ENCODE results near the gene CNPY1. TPM values are rescaled to one million over a fixed set of nuclear protein-coding genes. Genes with fewer than 3 reads are reported as not detected.
A peak's percentile ranks its signal among the peaks of the same experiment; 100 is the strongest.

Gene CNPY1
- total RNA-seq, 1 experiment from 2014 or later = not detected

DNA sequence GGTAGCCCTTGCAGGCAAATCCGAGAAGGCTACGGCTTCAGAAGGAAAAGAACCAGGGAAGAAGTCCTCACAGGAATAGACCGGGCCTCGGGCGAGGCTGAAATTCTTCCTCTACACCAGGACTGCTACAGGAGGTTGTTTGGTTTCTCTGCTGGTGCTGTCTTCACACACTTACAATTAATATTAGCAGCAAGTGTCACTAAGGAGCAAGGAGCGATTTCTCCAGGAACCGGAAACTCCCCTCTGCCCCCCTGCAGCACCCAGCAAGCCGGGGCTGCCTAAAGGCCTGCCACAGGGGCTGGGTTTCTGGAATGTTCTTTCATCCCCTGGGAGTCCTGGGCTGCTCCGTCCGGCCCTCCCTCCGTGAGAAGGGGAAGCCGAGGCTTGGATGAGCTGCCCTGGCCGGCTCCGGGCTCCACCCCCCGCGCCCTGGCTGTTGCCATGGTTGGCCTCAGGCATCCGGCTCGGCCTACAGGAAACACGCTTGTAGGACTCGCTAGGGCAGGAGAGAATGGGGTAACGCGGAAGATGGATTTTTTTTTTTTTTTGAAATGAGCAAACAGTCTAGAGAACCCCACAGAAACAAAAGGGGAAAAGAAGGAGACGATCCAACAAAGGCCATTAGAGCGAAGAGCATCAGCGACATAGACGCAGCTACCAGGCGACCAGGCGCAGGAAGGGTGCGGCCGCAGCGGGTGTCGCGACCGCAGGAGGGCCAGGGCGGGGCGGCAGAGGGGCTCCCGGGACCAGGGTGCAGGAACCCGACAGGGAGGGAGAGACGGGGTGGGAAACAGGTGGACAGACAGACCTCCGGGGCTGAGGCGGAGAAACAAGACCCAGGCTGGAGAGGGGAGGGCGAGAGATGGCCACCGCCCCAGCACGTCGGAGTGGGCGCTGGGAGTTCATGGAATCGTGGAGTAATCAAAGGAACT lies 55.4 kb downstream of the CNPY1 start:
- peak overlapping the region; percentile 36; the same call in 1 of the 2 replicates for H3K14ac ChIP-seq (ENCODE audit: insufficient read depth, low read length)
- H3K56ac ChIP-seq (ENCODE audit: insufficient read length, low read depth, low read length) = no peak overlapping the region
- Mint-ChIP-seq H3K4me3 (peak overlapping the region; percentile 47 to 57; a peak in 4 of 5 replicates), H3K27ac (peak overlapping the region in 1 of 3 experiments; percentile 52; a peak in 1 of 7 replicates), H3K27me3 (ENCODE audit: low read depth) (peaks cover 98% of the 10 kb centered on the region), H3K36me3 (ENCODE audit: insufficient read depth in 1 of 3, low read depth in 3 of 3) (no peaks in the 10 kb centered on the region; a peak in 1 of 7 replicates), H3K4me1 (peaks cover 23 to 25% of the 10 kb centered on the region in 2 experiments), H3K9me3 (peaks cover 0 to 2% of the 10 kb centered on the region in 2 experiments; a peak in 3 of 5 replicates)
- no peak overlapping the region for H3K23ac ChIP-seq (ENCODE audit: insufficient read length, low read depth, low read length)
- H3K27me3 ChIP-seq (ENCODE audit: insufficient read depth, low read length) = peaks cover 4% of the 10 kb centered on the region; the same call in 1 of the 2 replicates
- no CpG with 5 or more reads among the region's 47 CpGs for WGBS (ENCODE audit: extremely low coverage, insufficient read length, low lambda C conversion rate)
- no peaks in the 10 kb centered on the region for H3K9me3 ChIP-seq (ENCODE audit: control insufficient read depth, low read depth, low read length)
- H4K5ac ChIP-seq (ENCODE audit: insufficient read length, low read depth, low read length) = no peak overlapping the region
- H2BK12ac ChIP-seq (ENCODE audit: insufficient read length, low read depth, low read length) = no peak overlapping the region
- H3K9ac ChIP-seq (ENCODE audit: extremely low read depth, insufficient read length, low read length) = no peak overlapping the region
- no peak overlapping the region for H2BK20ac ChIP-seq (ENCODE audit: low read depth, low read length, poor library complexity, severe bottlenecking)
- no peak overlapping the region for H3K27ac ChIP-seq (ENCODE audit: insufficient read length, low read depth, low read length)
- H4K91ac ChIP-seq (ENCODE audit: insufficient read length, low read depth, low read length) = no peak overlapping the region
- no peak overlapping the region for H2BK15ac ChIP-seq (ENCODE audit: low read depth, low read length)
- no peak overlapping the region for H3T11ph ChIP-seq (ENCODE audit: low read length)
- no peak overlapping the region for H2AFZ ChIP-seq (ENCODE audit: low read length)
- H3K18ac ChIP-seq (ENCODE audit: insufficient read length, low read depth, low read length) = no peak overlapping the region
- TF ChIP-seq, protein P1, sequence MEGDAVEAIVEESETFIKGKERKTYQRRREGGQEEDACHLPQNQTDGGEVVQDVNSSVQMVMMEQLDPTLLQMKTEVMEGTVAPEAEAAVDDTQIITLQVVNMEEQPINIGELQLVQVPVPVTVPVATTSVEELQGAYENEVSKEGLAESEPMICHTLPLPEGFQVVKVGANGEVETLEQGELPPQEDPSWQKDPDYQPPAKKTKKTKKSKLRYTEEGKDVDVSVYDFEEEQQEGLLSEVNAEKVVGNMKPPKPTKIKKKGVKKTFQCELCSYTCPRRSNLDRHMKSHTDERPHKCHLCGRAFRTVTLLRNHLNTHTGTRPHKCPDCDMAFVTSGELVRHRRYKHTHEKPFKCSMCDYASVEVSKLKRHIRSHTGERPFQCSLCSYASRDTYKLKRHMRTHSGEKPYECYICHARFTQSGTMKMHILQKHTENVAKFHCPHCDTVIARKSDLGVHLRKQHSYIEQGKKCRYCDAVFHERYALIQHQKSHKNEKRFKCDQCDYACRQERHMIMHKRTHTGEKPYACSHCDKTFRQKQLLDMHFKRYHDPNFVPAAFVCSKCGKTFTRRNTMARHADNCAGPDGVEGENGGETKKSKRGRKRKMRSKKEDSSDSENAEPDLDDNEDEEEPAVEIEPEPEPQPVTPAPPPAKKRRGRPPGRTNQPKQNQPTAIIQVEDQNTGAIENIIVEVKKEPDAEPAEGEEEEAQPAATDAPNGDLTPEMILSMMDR (conservative IDR thresholded peaks at IDR 0.05) = no peak
- peak overlapping the region; percentile 60 for H3K4me2 ChIP-seq (ENCODE audit: insufficient read depth, insufficient read length, low read length)
- no peak overlapping the region for H2BK5ac ChIP-seq (ENCODE audit: insufficient read length, low read length)
- H4K8ac ChIP-seq (replicated peaks; ENCODE audit: insufficient read length, low read depth, low read length) = no peak overlapping the region
- no peaks in the 10 kb centered on the region for H3K79me1 ChIP-seq (ENCODE audit: insufficient read depth, low read depth, low read length, poor library complexity, severe bottlenecking)
- peak; percentile 75 for DNase-seq
- H3K4me1 ChIP-seq (ENCODE audit: insufficient read depth, low read length) = no peaks in the 10 kb centered on the region; the same call in 1 of the 2 replicates
- H2BK120ac ChIP-seq (ENCODE audit: low read depth, low read length, poor library complexity, severe bottlenecking) = no peak overlapping the region
- no peaks in the 10 kb centered on the region for H3K79me2 ChIP-seq (ENCODE audit: insufficient read depth, low read length)
- H3K23me2 ChIP-seq (ENCODE audit: insufficient read length, low read depth, low read length, poor library complexity, severe bottlenecking) = peaks cover 6% of the 10 kb centered on the region
- H3K4ac ChIP-seq (ENCODE audit: low read depth, low read length) = no peak overlapping the region
- no peak overlapping the region for H2AK5ac ChIP-seq (ENCODE audit: insufficient read length, low read length)
- H4K20me1 ChIP-seq (ENCODE audit: control insufficient read depth, insufficient read depth, insufficient read length) = no peaks in the 10 kb centered on the region

Measured in H9 (cell line).